ENCODE data around the gene JARID2. TPM values are rescaled to one million over a fixed set of nuclear protein-coding genes. Genes with fewer than 3 reads are reported as not detected.

Gene JARID2
- polyA plus RNA-seq, 1 donor from 2014 or later: 25.5 TPM

DNA sequence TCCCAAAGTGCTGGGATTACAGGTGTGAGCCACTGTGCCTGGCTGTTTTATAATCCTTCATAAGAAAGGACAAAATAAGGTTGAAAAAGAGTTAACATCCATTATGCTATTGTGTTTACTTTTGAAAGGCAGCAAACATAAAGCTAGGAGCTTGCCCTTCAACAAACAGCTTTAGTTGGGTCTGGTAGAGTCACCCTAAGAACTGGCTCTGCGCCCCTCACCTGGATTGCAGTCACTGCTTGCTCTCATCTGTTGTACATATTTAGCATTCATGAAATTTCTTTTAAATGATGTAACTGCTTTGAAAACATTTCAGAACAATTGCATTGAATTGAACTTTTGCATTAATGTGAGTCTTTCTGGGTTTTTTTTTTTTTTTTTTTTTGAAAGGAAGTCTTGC, 38.9 kb downstream of the JARID2 start:
- no peaks in the 10 kb centered on the region for H3K9me2 ChIP-seq (ENCODE audit: insufficient read depth, low read length)
- H3K27ac ChIP-seq (ENCODE audit: low read length): no peak overlapping the region
- H3K9me3 ChIP-seq (ENCODE audit: low read length): peaks cover 1% of the 10 kb centered on the region
- H2AFZ ChIP-seq (ENCODE audit: low read depth, low read length): no peak overlapping the region
- no peak overlapping the region for H3K9ac ChIP-seq (ENCODE audit: low read length)
- H3F3A ChIP-seq (ENCODE audit: insufficient read depth, low read length, poor library complexity, severe bottlenecking): no peaks in the 10 kb centered on the region
- H3K79me2 ChIP-seq (replicated peaks; ENCODE audit: insufficient read depth, low read length): peaks cover 72% of the 10 kb centered on the region
- H3K4me3 ChIP-seq (ENCODE audit: low read length): no peak overlapping the region
- H3K36me3 ChIP-seq (ENCODE audit: insufficient read depth, low read length): no peaks in the 10 kb centered on the region
- no peak for TF ChIP-seq TAF1 (IDR thresholded peaks at IDR 0.05; ENCODE audit: low read depth)
- TF ChIP-seq MXI1 (conservative IDR thresholded peaks at IDR 0.05; ENCODE audit: poor library complexity, severe bottlenecking): no peak
- TF ChIP-seq, protein P1, sequence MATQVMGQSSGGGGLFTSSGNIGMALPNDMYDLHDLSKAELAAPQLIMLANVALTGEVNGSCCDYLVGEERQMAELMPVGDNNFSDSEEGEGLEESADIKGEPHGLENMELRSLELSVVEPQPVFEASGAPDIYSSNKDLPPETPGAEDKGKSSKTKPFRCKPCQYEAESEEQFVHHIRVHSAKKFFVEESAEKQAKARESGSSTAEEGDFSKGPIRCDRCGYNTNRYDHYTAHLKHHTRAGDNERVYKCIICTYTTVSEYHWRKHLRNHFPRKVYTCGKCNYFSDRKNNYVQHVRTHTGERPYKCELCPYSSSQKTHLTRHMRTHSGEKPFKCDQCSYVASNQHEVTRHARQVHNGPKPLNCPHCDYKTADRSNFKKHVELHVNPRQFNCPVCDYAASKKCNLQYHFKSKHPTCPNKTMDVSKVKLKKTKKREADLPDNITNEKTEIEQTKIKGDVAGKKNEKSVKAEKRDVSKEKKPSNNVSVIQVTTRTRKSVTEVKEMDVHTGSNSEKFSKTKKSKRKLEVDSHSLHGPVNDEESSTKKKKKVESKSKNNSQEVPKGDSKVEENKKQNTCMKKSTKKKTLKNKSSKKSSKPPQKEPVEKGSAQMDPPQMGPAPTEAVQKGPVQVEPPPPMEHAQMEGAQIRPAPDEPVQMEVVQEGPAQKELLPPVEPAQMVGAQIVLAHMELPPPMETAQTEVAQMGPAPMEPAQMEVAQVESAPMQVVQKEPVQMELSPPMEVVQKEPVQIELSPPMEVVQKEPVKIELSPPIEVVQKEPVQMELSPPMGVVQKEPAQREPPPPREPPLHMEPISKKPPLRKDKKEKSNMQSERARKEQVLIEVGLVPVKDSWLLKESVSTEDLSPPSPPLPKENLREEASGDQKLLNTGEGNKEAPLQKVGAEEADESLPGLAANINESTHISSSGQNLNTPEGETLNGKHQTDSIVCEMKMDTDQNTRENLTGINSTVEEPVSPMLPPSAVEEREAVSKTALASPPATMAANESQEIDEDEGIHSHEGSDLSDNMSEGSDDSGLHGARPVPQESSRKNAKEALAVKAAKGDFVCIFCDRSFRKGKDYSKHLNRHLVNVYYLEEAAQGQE (IDR thresholded peaks at IDR 0.05; ENCODE audit: borderline replicate concordance): no peak
- no peak overlapping the region for H3K4me2 ChIP-seq (ENCODE audit: low read length)
- no peaks in the 10 kb centered on the region for H4K20me1 ChIP-seq (ENCODE audit: insufficient read depth)
- no peaks in the 10 kb centered on the region for H3K27me3 ChIP-seq (ENCODE audit: insufficient read depth, low read depth, low read length)

DNA sequence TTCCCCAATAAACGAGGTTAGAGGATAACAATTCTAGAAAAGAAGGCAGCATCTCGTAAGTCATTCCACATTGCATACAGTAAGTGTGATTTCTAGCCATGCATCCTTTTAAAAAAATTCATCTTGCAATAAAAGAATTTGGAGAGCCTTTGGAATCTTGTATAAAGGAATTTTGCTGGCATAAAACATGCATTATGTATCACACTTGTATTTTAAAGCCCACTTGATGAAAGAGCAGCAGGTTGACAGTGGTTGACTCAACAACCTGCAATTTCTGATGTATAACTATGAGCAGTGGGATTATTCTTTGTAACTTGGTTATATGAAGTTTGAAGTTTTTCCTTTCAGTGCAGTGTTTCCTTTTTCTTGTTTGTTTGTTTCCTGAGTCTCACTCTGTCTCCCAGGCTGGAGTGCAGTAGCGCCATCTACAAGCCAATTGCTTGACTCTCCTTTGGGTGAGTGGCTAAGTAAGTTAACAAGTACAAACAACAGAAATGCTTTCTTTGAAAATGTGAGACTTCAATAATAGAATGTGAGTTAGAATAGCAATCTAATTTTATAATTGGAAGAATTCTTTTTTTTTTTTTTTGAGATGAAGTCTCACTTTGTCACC, 39.9 kb downstream of the JARID2 start:
- H3K27ac ChIP-seq (ENCODE audit: low read length): no peak overlapping the region
- H3K36me3 ChIP-seq (ENCODE audit: insufficient read depth, low read length): no peaks in the 10 kb centered on the region
- H3K4me2 ChIP-seq (ENCODE audit: low read length): no peak overlapping the region
- no peaks in the 10 kb centered on the region for H3K9me2 ChIP-seq (ENCODE audit: insufficient read depth, low read length)
- TF ChIP-seq SMC3 (conservative IDR thresholded peaks at IDR 0.05; ENCODE audit: poor library complexity): no peak
- TF ChIP-seq POLR2AphosphoS5 (IDR thresholded peaks at IDR 0.05): no peak
- TF ChIP-seq EZH2 (IDR thresholded peaks at IDR 0.05; ENCODE audit: borderline replicate concordance, insufficient read depth, low read length, poor library complexity, severe bottlenecking): no peak
- no peak for TF ChIP-seq RAD21 (conservative IDR thresholded peaks at IDR 0.05)
- TF ChIP-seq, protein P2, sequence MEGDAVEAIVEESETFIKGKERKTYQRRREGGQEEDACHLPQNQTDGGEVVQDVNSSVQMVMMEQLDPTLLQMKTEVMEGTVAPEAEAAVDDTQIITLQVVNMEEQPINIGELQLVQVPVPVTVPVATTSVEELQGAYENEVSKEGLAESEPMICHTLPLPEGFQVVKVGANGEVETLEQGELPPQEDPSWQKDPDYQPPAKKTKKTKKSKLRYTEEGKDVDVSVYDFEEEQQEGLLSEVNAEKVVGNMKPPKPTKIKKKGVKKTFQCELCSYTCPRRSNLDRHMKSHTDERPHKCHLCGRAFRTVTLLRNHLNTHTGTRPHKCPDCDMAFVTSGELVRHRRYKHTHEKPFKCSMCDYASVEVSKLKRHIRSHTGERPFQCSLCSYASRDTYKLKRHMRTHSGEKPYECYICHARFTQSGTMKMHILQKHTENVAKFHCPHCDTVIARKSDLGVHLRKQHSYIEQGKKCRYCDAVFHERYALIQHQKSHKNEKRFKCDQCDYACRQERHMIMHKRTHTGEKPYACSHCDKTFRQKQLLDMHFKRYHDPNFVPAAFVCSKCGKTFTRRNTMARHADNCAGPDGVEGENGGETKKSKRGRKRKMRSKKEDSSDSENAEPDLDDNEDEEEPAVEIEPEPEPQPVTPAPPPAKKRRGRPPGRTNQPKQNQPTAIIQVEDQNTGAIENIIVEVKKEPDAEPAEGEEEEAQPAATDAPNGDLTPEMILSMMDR (IDR thresholded peaks at IDR 0.05; ENCODE audit: poor library complexity, severe bottlenecking): no peak
- no peak for TF ChIP-seq EP300 (conservative IDR thresholded peaks at IDR 0.05; ENCODE audit: poor library complexity, severe bottlenecking)
- no peak overlapping the region for H2AFZ ChIP-seq (ENCODE audit: low read depth, low read length)
- H3K9ac ChIP-seq (ENCODE audit: low read length): no peak overlapping the region
- H3K27me3 ChIP-seq (ENCODE audit: insufficient read depth, low read depth, low read length): no peaks in the 10 kb centered on the region
- no peaks in the 10 kb centered on the region for H4K20me1 ChIP-seq (ENCODE audit: insufficient read depth)
- H3K9me3 ChIP-seq (ENCODE audit: low read length): peaks cover 7% of the 10 kb centered on the region
- no peak overlapping the region for H3K4me3 ChIP-seq (ENCODE audit: low read length)
- no peaks in the 10 kb centered on the region for H3F3A ChIP-seq (ENCODE audit: insufficient read depth, low read length, poor library complexity, severe bottlenecking)
- peaks cover 76% of the 10 kb centered on the region for H3K79me2 ChIP-seq (replicated peaks; ENCODE audit: insufficient read depth, low read length)
